ENCODE measurements around the gene TMX1.

TMX1 gene

GRCh38 chr14:51295646-51296263, 55.7 kb downstream of the TMX1 start:
- peak; percentile 88 for DNase-seq

- DNase-seq = no peak
Measured at GRCh38 chr14:51297066-51297465, 57.0 kb downstream of the TMX1 start.

- no peak for DNase-seq
Measured at GRCh38 chr14:51298895-51299294, 58.8 kb downstream of the TMX1 start.

GRCh38 chr14:51302295-51303030, 62.4 kb downstream of the TMX1 start:
- peak; percentile 21 for DNase-seq

- DNase-seq = no peak
Measured at GRCh38 chr14:51304438-51304837, 64.4 kb downstream of the TMX1 start.

GRCh38 chr14:51304941-51305340, 64.9 kb downstream of the TMX1 start:
- peak; percentile 37 for DNase-seq

GRCh38 chr14:51305751-51306150, 65.7 kb downstream of the TMX1 start:
- DNase-seq = no peak

All from eye (tissue), 1 donor.